ENCODE results near the gene ADORA1. TPM values are rescaled to one million over a fixed set of nuclear protein-coding genes. Genes with fewer than 3 reads are reported as not detected.

ADORA1 gene
- total and polyA plus RNA-seq, 2 donors (not counting 1 experiment from before 2014, with no cell fraction given), result not detected

- no peak overlapping the region for H3K4me2 ChIP-seq (replicated peaks; ENCODE audit: low read depth, low read length, poor library complexity, severe bottlenecking)
- WGBS (ENCODE audit: insufficient coverage), result 66% methylated on average over 4 of the region's 5 CpGs
- TF ChIP-seq, protein P1, sequence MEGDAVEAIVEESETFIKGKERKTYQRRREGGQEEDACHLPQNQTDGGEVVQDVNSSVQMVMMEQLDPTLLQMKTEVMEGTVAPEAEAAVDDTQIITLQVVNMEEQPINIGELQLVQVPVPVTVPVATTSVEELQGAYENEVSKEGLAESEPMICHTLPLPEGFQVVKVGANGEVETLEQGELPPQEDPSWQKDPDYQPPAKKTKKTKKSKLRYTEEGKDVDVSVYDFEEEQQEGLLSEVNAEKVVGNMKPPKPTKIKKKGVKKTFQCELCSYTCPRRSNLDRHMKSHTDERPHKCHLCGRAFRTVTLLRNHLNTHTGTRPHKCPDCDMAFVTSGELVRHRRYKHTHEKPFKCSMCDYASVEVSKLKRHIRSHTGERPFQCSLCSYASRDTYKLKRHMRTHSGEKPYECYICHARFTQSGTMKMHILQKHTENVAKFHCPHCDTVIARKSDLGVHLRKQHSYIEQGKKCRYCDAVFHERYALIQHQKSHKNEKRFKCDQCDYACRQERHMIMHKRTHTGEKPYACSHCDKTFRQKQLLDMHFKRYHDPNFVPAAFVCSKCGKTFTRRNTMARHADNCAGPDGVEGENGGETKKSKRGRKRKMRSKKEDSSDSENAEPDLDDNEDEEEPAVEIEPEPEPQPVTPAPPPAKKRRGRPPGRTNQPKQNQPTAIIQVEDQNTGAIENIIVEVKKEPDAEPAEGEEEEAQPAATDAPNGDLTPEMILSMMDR (IDR thresholded peaks at IDR 0.05), result no peak
- TF ChIP-seq EZH2 (IDR thresholded peaks at IDR 0.05; ENCODE audit: borderline replicate concordance, insufficient read depth, low read depth, low read length, poor library complexity, severe bottlenecking), result no peak
- H3K4me3 Mint-ChIP-seq, result no peak overlapping the region
- H3K4me1 ChIP-seq (ENCODE audit: control insufficient read depth in 2 of 2, insufficient read depth in 2 of 2, low read length in 2 of 2), result peaks cover 7 to 12% of the 10 kb centered on the region in 2 donors
- peaks cover 86% of the 10 kb centered on the region for H3K27me3 Mint-ChIP-seq
- no peaks in the 10 kb centered on the region for H3K9me3 Mint-ChIP-seq (ENCODE audit: insufficient read depth)
- ATAC-seq (ENCODE audit: low read depth) (no peak), DNase-seq (no peak)
- ChIA-PET CTCF (no interaction called here), POLR2A (no interaction called here)
- peaks cover 0 to 44% (median 14%) of the 10 kb centered on the region in 4 experiments for H3K27me3 ChIP-seq (replicated peaks in 1 of 4; ENCODE audit: control extremely low read depth in 1 of 4, control insufficient read depth in 3 of 4, insufficient read depth in 4 of 4, low read length in 3 of 4)
- peaks cover 0 to 6% (median 0%) of the 10 kb centered on the region in 3 donors for H3K9me3 ChIP-seq (ENCODE audit: control extremely low read depth in 1 of 3, control insufficient read depth in 2 of 3, insufficient read depth in 1 of 3, low read length in 2 of 3)
- H3K4me1 Mint-ChIP-seq, result peaks cover 9% of the 10 kb centered on the region
- H3K27ac Mint-ChIP-seq, result no peak overlapping the region
- H2AFZ ChIP-seq (ENCODE audit: insufficient read depth, low read depth, low read length, poor library complexity, severe bottlenecking), result no peak overlapping the region
- H3K4me3 ChIP-seq (ENCODE audit: control extremely low read depth in 1 of 5, extremely low read depth in 1 of 5, insufficient read depth in 1 of 5, low read depth in 2 of 5, low read length in 4 of 5), result no peak overlapping the region
- intact Hi-C loops (cut with micrococcal nuclease), result no loop called here
- H3K27ac ChIP-seq (ENCODE audit: low read length in 2 of 2), result no peak overlapping the region
- no peak overlapping the region for H3K9ac ChIP-seq (ENCODE audit: low read length)
- no peaks in the 10 kb centered on the region for H3K36me3 ChIP-seq (replicated peaks in 1 of 2; ENCODE audit: control extremely low read depth in 1 of 2, control insufficient read depth in 1 of 2, extremely low read depth in 1 of 2, insufficient read depth in 2 of 2, low read length in 1 of 2)
- no peaks in the 10 kb centered on the region for H3K79me2 ChIP-seq (ENCODE audit: control insufficient read depth, insufficient read depth, low read length)
- no peaks in the 10 kb centered on the region for H4K20me1 ChIP-seq (ENCODE audit: control insufficient read depth, insufficient read depth, low read length, poor library complexity, severe bottlenecking)
Observed at GRCh38 chr1:203124546-203125317, 2.8 kb upstream of the ADORA1 start.

- intact Hi-C loops (cut with micrococcal nuclease), result no loop called here
- Histone ChIP-seq H2AFZ (ENCODE audit: insufficient read depth, low read depth, low read length, poor library complexity, severe bottlenecking) (no peak overlapping the region), H4K20me1 (ENCODE audit: control insufficient read depth, insufficient read depth, low read length, poor library complexity, severe bottlenecking) (no peaks in the 10 kb centered on the region), H3K9ac (ENCODE audit: low read length) (no peak overlapping the region), H3K4me1 (ENCODE audit: control insufficient read depth in 2 of 2, insufficient read depth in 2 of 2, low read length in 2 of 2) (peaks cover 7 to 12% of the 10 kb centered on the region in 2 donors), H3K4me3 (ENCODE audit: control extremely low read depth in 1 of 5, extremely low read depth in 1 of 5, insufficient read depth in 1 of 5, low read depth in 2 of 5, low read length in 4 of 5) (no peak overlapping the region), H3K27ac (ENCODE audit: low read length in 2 of 2) (no peak overlapping the region), H3K27me3 (replicated peaks in 1 of 4; ENCODE audit: control extremely low read depth in 1 of 4, control insufficient read depth in 3 of 4, insufficient read depth in 4 of 4, low read length in 3 of 4) (peaks cover 0 to 45% (median 14%) of the 10 kb centered on the region in 4 experiments), H3K36me3 (replicated peaks in 1 of 2; ENCODE audit: control extremely low read depth in 1 of 2, control insufficient read depth in 1 of 2, extremely low read depth in 1 of 2, insufficient read depth in 2 of 2, low read length in 1 of 2) (no peaks in the 10 kb centered on the region), H3K79me2 (ENCODE audit: control insufficient read depth, insufficient read depth, low read length) (no peaks in the 10 kb centered on the region), H3K4me2 (replicated peaks; ENCODE audit: low read depth, low read length, poor library complexity, severe bottlenecking) (no peak overlapping the region), H3K9me3 (ENCODE audit: control extremely low read depth in 1 of 3, control insufficient read depth in 2 of 3, insufficient read depth in 1 of 3, low read length in 2 of 3) (peaks cover 0 to 6% (median 0%) of the 10 kb centered on the region in 3 donors)
- CTCF ChIA-PET, result interaction anchor here (0.6 kb wide), 1 partner anchor 521 kb away, joined by 3 read pairs; no protein-coding TSS in a partner anchor
- H3K4me3 Mint-ChIP-seq, result no peak overlapping the region
- H3K9me3 Mint-ChIP-seq (ENCODE audit: insufficient read depth), result no peaks in the 10 kb centered on the region
- POLR2A ChIA-PET, result no interaction called here
- no peak overlapping the region for H3K27ac Mint-ChIP-seq
- H3K4me1 Mint-ChIP-seq, result peaks cover 9% of the 10 kb centered on the region
- H3K27me3 Mint-ChIP-seq, result peaks cover 75% of the 10 kb centered on the region
- ATAC-seq (ENCODE audit: low read depth), result no peak
- no peak for TF ChIP-seq EZH2 (IDR thresholded peaks at IDR 0.05; ENCODE audit: borderline replicate concordance, insufficient read depth, low read depth, low read length, poor library complexity, severe bottlenecking)
- TF ChIP-seq, protein P1 (IDR thresholded peaks at IDR 0.05), result no peak
- WGBS (ENCODE audit: insufficient coverage), result 22% methylated on average over 5 of the region's 8 CpGs
- DNase-seq, result no peak
Observed at GRCh38 chr1:203126151-203126865, 1.2 kb upstream of the ADORA1 start.

All from B cell (primary cell).